NCI-H510A (cell line): ENCODE results near the gene NECAB2.

Experiments
- DNase-seq: peaks from one replicate; lab custom pipeline; 2025; lab: John Stamatoyannopoulos, UW

NECAB2 gene

GRCh38 chr16:83967838-83968305 lies at the start of gene NECAB2:
TSS of gene NECAB2 (plus strand) at chr16:83968244. CDS start at chr16:83968649, 405 bp downstream.
- no peak for DNase-seq

GRCh38 chr16:83920894-83921491 lies 47.1 kb upstream of the NECAB2 start:
- no peak for DNase-seq

GRCh38 chr16:83923581-83924365 lies 44.3 kb upstream of the NECAB2 start:
- no peak for DNase-seq

- no peak for DNase-seq
These were observed 43.4 kb upstream of the NECAB2 start for GRCh38 chr16:83924686-83925085.

GRCh38 chr16:83925095-83925905 lies 42.7 kb upstream of the NECAB2 start:
- DNase-seq: no peak

- DNase-seq: no peak
These were observed 41.9 kb upstream of the NECAB2 start for GRCh38 chr16:83925957-83926725.

GRCh38 chr16:83926726-83927397 lies 41.2 kb upstream of the NECAB2 start:
- no peak for DNase-seq

- no peak for DNase-seq
These were observed 39.5 kb upstream of the NECAB2 start for GRCh38 chr16:83928341-83929055.

GRCh38 chr16:83929811-83930555 lies 38.1 kb upstream of the NECAB2 start:
- no peak for DNase-seq

GRCh38 chr16:83930730-83931500 lies 37.1 kb upstream of the NECAB2 start:
- DNase-seq: no peak

- DNase-seq: no peak
These were observed 36.5 kb upstream of the NECAB2 start for GRCh38 chr16:83931556-83931955.

GRCh38 chr16:83932304-83932703 lies 35.7 kb upstream of the NECAB2 start:
- no peak for DNase-seq

- DNase-seq: no peak
These were observed 34.9 kb upstream of the NECAB2 start for GRCh38 chr16:83932955-83933673.

- DNase-seq: no peak
These were observed 34.0 kb upstream of the NECAB2 start for GRCh38 chr16:83933885-83934683.

GRCh38 chr16:83934684-83934977 lies 33.4 kb upstream of the NECAB2 start:
- DNase-seq: no peak

GRCh38 chr16:83935005-83935857 lies 32.8 kb upstream of the NECAB2 start:
- DNase-seq: no peak

GRCh38 chr16:83935858-83936255 lies 32.2 kb upstream of the NECAB2 start:
- no peak for DNase-seq
